Endodermal cell (in vitro differentiated cells): Measurements from ENCODE around the gene MMP21. TPM values are rescaled to one million over a fixed set of nuclear protein-coding genes. Genes with fewer than 3 reads are reported as not detected.

Experiments used
- DNase-seq: peaks from one replicate; pipeline ENCODE4 v3.0.0-alpha.2; 2017
- H3K27ac ChIP-seq: 2 replicates; pipeline ENCODE4 v1.5.1; 2013; ENCODE audit warnings: mild to moderate bottlenecking, low read depth, low read length, moderate library complexity
- H3K27me3 ChIP-seq: 2 replicates; pipeline ENCODE4 v1.6.1; 2013; ENCODE audit warnings: mild to moderate bottlenecking, low read length, moderate library complexity; ENCODE audit not compliant: insufficient read depth, control insufficient read depth, poor library complexity, severe bottlenecking
- H3K36me3 ChIP-seq: 2 replicates; pipeline ENCODE4 v1.7.0; 2013; ENCODE audit warnings: mild to moderate bottlenecking, low read length, moderate library complexity; ENCODE audit not compliant: control insufficient read depth, insufficient read depth
- H3K4me1 ChIP-seq: one replicate; pipeline ENCODE4 v1.7.0; 2013; ENCODE audit warnings: low read length; ENCODE audit not compliant: control insufficient read depth, insufficient read depth
- H3K4me3 ChIP-seq: 2 replicates; pipeline ENCODE4 v1.5.1; 2013; ENCODE audit warnings: mild to moderate bottlenecking, low read length, moderate library complexity
- H3K9ac ChIP-seq: 2 replicates; pipeline ENCODE4 v1.6.1; 2013; ENCODE audit warnings: mild to moderate bottlenecking, low read length, moderate library complexity; ENCODE audit not compliant: poor library complexity, severe bottlenecking; ENCODE audit errors: extremely low read depth
- H3K9me3 ChIP-seq: 2 replicates; pipeline ENCODE4 v1.6.1; 2013; ENCODE audit warnings: mild to moderate bottlenecking, low read length, moderate library complexity; ENCODE audit not compliant: control insufficient read depth
- H3K27ac Mint-ChIP-seq: 2 replicates; pipeline ENCODE4 v1.8.0; 2020; ENCODE audit warnings: mixed read lengths
- H3K27me3 Mint-ChIP-seq: 2 replicates; pipeline ENCODE4 v1.8.0; 2021; ENCODE audit warnings: mild to moderate bottlenecking, mixed read lengths; ENCODE audit not compliant: insufficient read depth
- H3K36me3 Mint-ChIP-seq: 2 replicates; pipeline ENCODE4 v1.8.0; 2020; ENCODE audit warnings: low read depth, mixed read lengths
- H3K4me1 Mint-ChIP-seq: 2 replicates; pipeline ENCODE4 v1.8.0; 2020; ENCODE audit warnings: mixed read lengths
- H3K4me3 Mint-ChIP-seq: 2 replicates; pipeline ENCODE4 v1.8.0; 2020; ENCODE audit warnings: mild to moderate bottlenecking, moderate library complexity, mixed read lengths
- H3K9me3 Mint-ChIP-seq: 2 replicates; pipeline ENCODE4 v1.8.0; 2020; ENCODE audit warnings: mild to moderate bottlenecking, mixed read lengths
- CTCF ChIP-seq: fragments of 200-600 bp; sonication (generic); conservative IDR thresholded peaks from 2 replicates; pipeline ENCODE4 v1.5.0; 2021; ENCODE audit warnings: antibody characterized with exemption, mild to moderate bottlenecking
- WGBS, 2 experiments: methylation state at CpG; one replicate each; pipeline versions ENCODE4 v1.1.5 to v1.1.7; 2013; ENCODE audit warnings: missing lambda C conversion rate in 2 of 2, mixed read lengths in 1 of 2; ENCODE audit not compliant: insufficient coverage in 1 of 2, insufficient read length in 1 of 2; 5-methylcytosine and 5-hydroxymethylcytosine counted together
- total RNA-seq, 2 donors: library from RNA; stranded (reverse); fragmentation: NEBNext Ultra II Directional in 1 of 2; extraction: Animal tissue kit (Norgen Biotek cat#: 25700) in 1 of 2; gene quantifications; 2 replicates in 1 of 2; 3 replicates in 1 of 2; pipeline ENCODE4 v1.2.1, GENCODE V29; 2021

MMP21 gene
- total RNA-seq, 2 donors from 2014 or later, result not detected

- H3K4me1 ChIP-seq, result no peaks in the 10 kb centered on the region
- Mint-ChIP-seq H3K4me3 (no peak overlapping the region), H3K4me1 (no peaks in the 10 kb centered on the region), H3K27me3 (no peaks in the 10 kb centered on the region), H3K27ac (no peak overlapping the region), H3K9me3 (no peaks in the 10 kb centered on the region), H3K36me3 (peaks cover 70% of the 10 kb centered on the region)
- no peak overlapping the region for H3K9ac ChIP-seq
- no peaks in the 10 kb centered on the region for H3K27me3 ChIP-seq
- H3K4me3 ChIP-seq, result no peak overlapping the region
- peaks cover 96% of the 10 kb centered on the region for H3K36me3 ChIP-seq
- 61 to 100% methylated on average over 1 to 3 of the region's 3 CpGs for WGBS, 2 experiments
- H3K27ac ChIP-seq, result no peak overlapping the region
- no peak for TF ChIP-seq CTCF
- no peaks in the 10 kb centered on the region for H3K9me3 ChIP-seq
- DNase-seq, result no peak
These were observed 48.2 kb downstream of the MMP21 start for GRCh38 chr10:125727436-125727835.

- no peaks in the 10 kb centered on the region for H3K27me3 Mint-ChIP-seq
- DNase-seq, result no peak
- Histone ChIP-seq H3K27ac (no peak overlapping the region), H3K9me3 (no peaks in the 10 kb centered on the region), H3K4me3 (no peak overlapping the region), H3K27me3 (no peaks in the 10 kb centered on the region), H3K4me1 (peaks cover 3% of the 10 kb centered on the region), H3K36me3 (peaks cover 96% of the 10 kb centered on the region), H3K9ac (no peak overlapping the region)
- no peak overlapping the region for H3K27ac Mint-ChIP-seq
- H3K36me3 Mint-ChIP-seq, result peaks cover 70% of the 10 kb centered on the region
- no peak for TF ChIP-seq CTCF
- no peaks in the 10 kb centered on the region for H3K4me1 Mint-ChIP-seq
- H3K4me3 Mint-ChIP-seq, result no peak overlapping the region
- WGBS, 2 experiments, result 95% methylated on average over 5 to 7 of the region's 7 CpGs
- no peaks in the 10 kb centered on the region for H3K9me3 Mint-ChIP-seq
These were observed 48.7 kb downstream of the MMP21 start for GRCh38 chr10:125726914-125727313.

GRCh38 chr10:125722811-125723210 is 52.8 kb downstream of the MMP21 start:
- Histone ChIP-seq H3K4me3 (no peak overlapping the region), H3K27ac (no peak overlapping the region), H3K36me3 (peaks cover 66% of the 10 kb centered on the region), H3K4me1 (peaks cover 7% of the 10 kb centered on the region), H3K9ac (no peak overlapping the region), H3K27me3 (no peaks in the 10 kb centered on the region), H3K9me3 (no peaks in the 10 kb centered on the region)
- Mint-ChIP-seq H3K9me3 (peaks cover 1% of the 10 kb centered on the region), H3K4me3 (no peak overlapping the region), H3K36me3 (peaks cover 48% of the 10 kb centered on the region), H3K27me3 (no peaks in the 10 kb centered on the region), H3K27ac (no peak overlapping the region), H3K4me1 (peaks cover 10% of the 10 kb centered on the region)
- 92 to 100% methylated on average over 1 of the region's 1 CpG for WGBS, 2 experiments
- TF ChIP-seq CTCF, result no peak
- no peak for DNase-seq
